ENCODE results near the gene GABPB2.

Gene GABPB2

GRCh38 chr1:151165738-151166504, 95.4 kb downstream of the GABPB2 start, which contains the start of the genes LYSMD1 and SCNM1:
Gene LYSMD1 (minus strand): TSS chr1:151165902. CDS start chr1:151165258, 644 bp downstream.
Gene SCNM1 (plus strand): TSS chr1:151166144. CDS start chr1:151166153, 9 bp downstream.
- no peak for TF ChIP-seq CTCF (IDR thresholded peaks at IDR 0.05; ENCODE audit: poor library complexity, severe bottlenecking)
- peak; percentile 90 for ATAC-seq (ENCODE audit: low read depth)
- Histone ChIP-seq H3K27ac (ENCODE audit: poor library complexity, severe bottlenecking) (peak within 1 kb of the TSS; percentile 53), H3K9me3 (ENCODE audit: severe bottlenecking) (no peaks in the 10 kb centered on the region), H3K4me1 (ENCODE audit: insufficient read depth, poor library complexity, severe bottlenecking) (peaks cover 6% of the 10 kb centered on the region), H3K4me3 (ENCODE audit: severe bottlenecking) (peak within 1 kb of the TSS; percentile 61), H3K36me3 (ENCODE audit: low read depth) (peaks cover 24% of the 10 kb centered on the region), H3K27me3 (ENCODE audit: insufficient read depth, poor library complexity, severe bottlenecking) (no peaks in the 10 kb centered on the region)
- DNase-seq (ENCODE audit: low spot score), result peak; percentile 95

GRCh38 chr1:151166505-151166956, 96.0 kb downstream of the GABPB2 start:
- H3K4me1 ChIP-seq (ENCODE audit: insufficient read depth, poor library complexity, severe bottlenecking), result peaks cover 6% of the 10 kb centered on the region
- H3K36me3 ChIP-seq (ENCODE audit: low read depth), result peaks cover 23% of the 10 kb centered on the region
- no peak for DNase-seq (ENCODE audit: low spot score)
- no peaks in the 10 kb centered on the region for H3K27me3 ChIP-seq (ENCODE audit: insufficient read depth, poor library complexity, severe bottlenecking)
- ATAC-seq (ENCODE audit: low read depth), result peak; percentile 39; the same call in 2 of the 3 replicates
- H3K27ac ChIP-seq (ENCODE audit: poor library complexity, severe bottlenecking), result peak overlapping the region; percentile 53
- TF ChIP-seq CTCF (IDR thresholded peaks at IDR 0.05; ENCODE audit: poor library complexity, severe bottlenecking), result no peak
- H3K9me3 ChIP-seq (ENCODE audit: severe bottlenecking), result no peaks in the 10 kb centered on the region
- peak overlapping the region; percentile 61 for H3K4me3 ChIP-seq (ENCODE audit: severe bottlenecking)

- no peak for TF ChIP-seq CTCF (IDR thresholded peaks at IDR 0.05; ENCODE audit: poor library complexity, severe bottlenecking)
- H3K27me3 ChIP-seq (ENCODE audit: insufficient read depth, poor library complexity, severe bottlenecking), result no peaks in the 10 kb centered on the region
- H3K4me3 ChIP-seq (ENCODE audit: severe bottlenecking), result peak overlapping the region; percentile 61
- no peaks in the 10 kb centered on the region for H3K9me3 ChIP-seq (ENCODE audit: severe bottlenecking)
- DNase-seq (ENCODE audit: low spot score), result no peak
- no peak overlapping the region for H3K27ac ChIP-seq (ENCODE audit: poor library complexity, severe bottlenecking)
- H3K4me1 ChIP-seq (ENCODE audit: insufficient read depth, poor library complexity, severe bottlenecking), result peaks cover 6% of the 10 kb centered on the region
- ATAC-seq (ENCODE audit: low read depth), result no peak
- H3K36me3 ChIP-seq (ENCODE audit: low read depth), result peaks cover 19% of the 10 kb centered on the region
Observed at GRCh38 chr1:151167116-151167515, 96.6 kb downstream of the GABPB2 start.

- Histone ChIP-seq H3K9me3 (ENCODE audit: severe bottlenecking) (no peaks in the 10 kb centered on the region), H3K36me3 (ENCODE audit: low read depth) (peaks cover 18% of the 10 kb centered on the region), H3K4me3 (ENCODE audit: severe bottlenecking) (no peak overlapping the region), H3K27me3 (ENCODE audit: insufficient read depth, poor library complexity, severe bottlenecking) (no peaks in the 10 kb centered on the region), H3K4me1 (ENCODE audit: insufficient read depth, poor library complexity, severe bottlenecking) (no peaks in the 10 kb centered on the region), H3K27ac (ENCODE audit: poor library complexity, severe bottlenecking) (no peak overlapping the region)
- no peak for ATAC-seq (ENCODE audit: low read depth)
- no peak for DNase-seq (ENCODE audit: low spot score)
- TF ChIP-seq CTCF (IDR thresholded peaks at IDR 0.05; ENCODE audit: poor library complexity, severe bottlenecking), result no peak
Observed at GRCh38 chr1:151171190-151171589, 100.6 kb downstream of the GABPB2 start.

All from RWPE2 (cell line).